Muscle layer of colon (tissue), 2 donors: Measurements from ENCODE around the gene CTSW.

Experiments
- H3K27ac ChIP-seq: one replicate; pipeline ENCODE4 v1.7.0; 2013; ENCODE audit warnings: low read depth, mild to moderate bottlenecking, low read length, moderate library complexity
- H3K27me3 ChIP-seq, 2 donors: one replicate each; pipeline ENCODE4 v1.7.0; 2013; ENCODE audit warnings: low read length in 2 of 2, mild to moderate bottlenecking in 2 of 2; ENCODE audit not compliant: insufficient read depth in 2 of 2, control insufficient read depth in 1 of 2
- H3K36me3 ChIP-seq: one replicate; pipeline ENCODE4 v1.7.0; 2013; ENCODE audit warnings: mild to moderate bottlenecking, low read length; ENCODE audit not compliant: insufficient read depth
- H3K4me1 ChIP-seq: one replicate; pipeline ENCODE4 v1.7.0; 2013; ENCODE audit warnings: mild to moderate bottlenecking, low read length; ENCODE audit not compliant: insufficient read depth
- H3K4me3 ChIP-seq, 2 donors: one replicate each; pipeline ENCODE4 v1.7.0; 2013; ENCODE audit warnings: low read length in 2 of 2, low read depth in 1 of 2, mild to moderate bottlenecking in 1 of 2, moderate library complexity in 1 of 2
- H3K9ac ChIP-seq: one replicate; pipeline ENCODE4 v1.7.0; 2013; ENCODE audit warnings: low read length
- H3K9me3 ChIP-seq: one replicate; pipeline ENCODE4 v1.7.0; 2013; ENCODE audit warnings: mild to moderate bottlenecking, low read length
- donor health status: abdominal sarcoma.
- donor health status: Adenocarcinoma of cecum.

Gene CTSW

DNA sequence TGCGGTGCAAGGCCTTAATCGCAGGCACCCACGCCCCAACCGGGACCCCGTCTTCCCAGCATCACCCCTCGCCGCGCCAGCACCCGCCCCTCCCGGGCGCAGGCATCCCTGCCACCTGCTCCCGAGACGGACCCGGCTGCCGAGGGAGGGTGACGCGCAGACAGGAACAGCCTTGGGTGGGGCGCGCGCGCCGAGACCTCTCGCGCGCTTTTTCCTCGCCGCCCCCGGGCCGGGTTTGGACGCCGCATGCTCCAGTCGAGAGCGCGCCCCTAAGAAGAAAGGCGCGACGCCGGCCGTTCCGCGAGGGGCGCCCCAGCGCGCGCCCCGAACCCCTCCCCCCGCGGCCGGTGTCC is 22.2 kb upstream of the CTSW start:
- Histone ChIP-seq H3K4me3 (peak overlapping the region; percentile 68 to 89), H3K27ac (peak overlapping the region; percentile 96), H3K9me3 (no peaks in the 10 kb centered on the region), H3K27me3 (no peaks in the 10 kb centered on the region), H3K36me3 (peaks cover 45% of the 10 kb centered on the region), H3K4me1 (peaks cover 39% of the 10 kb centered on the region), H3K9ac (peak overlapping the region; percentile 79)

DNA sequence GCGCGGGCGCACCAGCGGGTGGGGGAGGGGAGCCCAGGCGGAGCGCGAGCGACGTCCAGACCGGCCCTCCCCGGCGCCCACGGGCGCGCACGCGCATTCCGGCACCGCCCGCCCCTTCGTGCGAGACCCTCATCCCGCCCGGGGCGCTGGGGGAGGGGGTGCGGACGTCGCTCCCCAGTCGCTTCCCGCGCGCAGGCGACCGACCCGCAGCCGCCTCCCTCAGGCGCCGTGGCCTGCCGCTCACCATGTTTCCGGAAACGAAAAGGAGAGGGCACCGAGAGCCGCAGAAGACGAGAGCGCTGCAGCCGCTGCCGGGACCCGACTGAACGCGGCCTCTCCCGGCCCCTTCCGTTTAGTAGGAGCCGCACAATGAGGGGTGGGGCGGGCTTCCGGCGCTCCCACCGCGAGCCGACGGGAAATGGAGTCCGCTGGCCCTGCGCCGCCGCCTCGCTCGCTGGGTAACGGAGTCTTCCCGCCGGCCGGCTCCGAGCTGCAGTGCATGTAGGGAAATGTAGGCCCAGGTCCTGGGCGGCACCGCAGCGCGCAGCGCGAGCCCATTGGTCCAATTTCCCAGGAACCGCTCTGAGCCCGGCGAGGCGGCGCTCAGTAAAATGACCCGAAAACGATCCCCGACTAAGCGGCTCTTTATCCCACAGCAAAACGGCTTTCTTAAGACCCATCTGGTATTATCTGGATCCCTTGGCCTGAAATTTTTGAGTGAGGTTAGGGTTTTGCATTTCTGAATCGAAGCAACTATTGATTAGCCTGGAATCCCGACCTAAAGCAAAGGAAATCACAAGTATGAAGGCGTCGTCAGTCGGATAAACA is 21.6 kb upstream of the CTSW start, which contains the start of gene CFL1:
CFL1 (minus strand) TSS at position 328 of the 828 bp plus-strand sequence; CDS start at position 247, 81 bp downstream.
- Histone ChIP-seq H3K9ac (peak within 1 kb of the TSS; percentile 79), H3K4me1 (peaks cover 45% of the 10 kb centered on the region), H3K4me3 (peak within 1 kb of the TSS; percentile 68 to 89), H3K36me3 (peaks cover 47% of the 10 kb centered on the region), H3K27ac (peak within 1 kb of the TSS; percentile 99), H3K27me3 (no peaks in the 10 kb centered on the region), H3K9me3 (no peaks in the 10 kb centered on the region)

DNA sequence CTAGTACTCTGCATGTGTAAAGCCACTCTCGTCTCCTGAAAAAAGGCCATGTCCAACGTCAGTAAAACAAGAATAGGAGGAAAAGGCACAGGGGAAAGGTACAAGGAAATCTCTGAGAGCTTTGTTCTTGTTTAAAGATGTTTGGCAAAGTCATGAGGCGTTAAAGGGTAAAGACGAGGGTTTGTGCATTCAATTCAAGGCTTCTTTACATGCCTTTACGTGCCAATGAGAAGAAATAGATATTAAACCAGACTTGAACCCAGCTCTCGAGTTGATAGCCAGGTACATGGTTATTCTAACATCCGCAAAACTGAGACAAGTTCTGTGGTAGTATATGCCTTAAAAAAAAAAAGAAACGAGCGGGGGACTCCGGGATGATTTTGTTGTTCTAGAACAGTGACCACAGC is 21.0 kb upstream of the CTSW start:
- Histone ChIP-seq H3K9me3 (no peaks in the 10 kb centered on the region), H3K36me3 (peaks cover 47% of the 10 kb centered on the region)

GRCh38 chr11:65859095-65859811 is 20.4 kb upstream of the CTSW start:
- Histone ChIP-seq H3K27ac (peak overlapping the region; percentile 99), H3K27me3 (no peaks in the 10 kb centered on the region), H3K4me3 (peak overlapping the region; percentile 68 to 71), H3K9ac (peak overlapping the region; percentile 93), H3K36me3 (peaks cover 47% of the 10 kb centered on the region), H3K4me1 (peaks cover 51% of the 10 kb centered on the region), H3K9me3 (no peaks in the 10 kb centered on the region)

More for the DNA sequence above, 21.0 kb upstream of the CTSW start:
- H3K4me3 ChIP-seq: peak overlapping the region; percentile 41 to 68
- H3K27ac ChIP-seq: peak overlapping the region; percentile 99
- H3K4me1 ChIP-seq: peaks cover 48% of the 10 kb centered on the region
- peak overlapping the region; percentile 58 for H3K9ac ChIP-seq
- H3K27me3 ChIP-seq: no peaks in the 10 kb centered on the region

DNA sequence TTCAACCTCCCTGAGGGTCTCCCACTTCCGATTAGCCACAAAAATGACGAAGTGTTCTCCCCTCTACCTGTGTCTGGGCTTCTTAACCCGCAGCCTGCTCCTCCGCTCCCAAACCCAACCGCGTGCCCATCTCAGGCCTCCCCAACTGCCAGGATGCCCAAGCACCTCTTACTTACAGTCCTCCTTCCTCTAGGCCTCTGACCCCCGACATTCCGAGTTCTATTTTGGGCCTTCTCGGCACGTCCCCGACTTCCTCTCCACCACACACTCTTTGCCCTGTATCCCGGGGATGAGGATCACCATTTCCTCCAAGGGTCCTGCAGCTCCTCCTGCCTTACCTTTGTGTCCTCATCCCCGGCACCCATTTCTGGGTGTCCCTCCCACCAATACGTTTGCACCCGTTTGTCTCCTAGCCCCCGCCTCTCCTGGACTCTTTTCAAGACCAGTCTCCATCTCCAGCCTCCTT is 19.8 kb upstream of the CTSW start:
- H3K9me3 ChIP-seq: no peaks in the 10 kb centered on the region
- peaks cover 45% of the 10 kb centered on the region for H3K4me1 ChIP-seq
- peak overlapping the region; percentile 68 to 71 for H3K4me3 ChIP-seq
- peak overlapping the region; percentile 93 for H3K9ac ChIP-seq
- peaks cover 47% of the 10 kb centered on the region for H3K36me3 ChIP-seq
- H3K27ac ChIP-seq: peak overlapping the region; percentile 99
- H3K27me3 ChIP-seq: no peaks in the 10 kb centered on the region

DNA sequence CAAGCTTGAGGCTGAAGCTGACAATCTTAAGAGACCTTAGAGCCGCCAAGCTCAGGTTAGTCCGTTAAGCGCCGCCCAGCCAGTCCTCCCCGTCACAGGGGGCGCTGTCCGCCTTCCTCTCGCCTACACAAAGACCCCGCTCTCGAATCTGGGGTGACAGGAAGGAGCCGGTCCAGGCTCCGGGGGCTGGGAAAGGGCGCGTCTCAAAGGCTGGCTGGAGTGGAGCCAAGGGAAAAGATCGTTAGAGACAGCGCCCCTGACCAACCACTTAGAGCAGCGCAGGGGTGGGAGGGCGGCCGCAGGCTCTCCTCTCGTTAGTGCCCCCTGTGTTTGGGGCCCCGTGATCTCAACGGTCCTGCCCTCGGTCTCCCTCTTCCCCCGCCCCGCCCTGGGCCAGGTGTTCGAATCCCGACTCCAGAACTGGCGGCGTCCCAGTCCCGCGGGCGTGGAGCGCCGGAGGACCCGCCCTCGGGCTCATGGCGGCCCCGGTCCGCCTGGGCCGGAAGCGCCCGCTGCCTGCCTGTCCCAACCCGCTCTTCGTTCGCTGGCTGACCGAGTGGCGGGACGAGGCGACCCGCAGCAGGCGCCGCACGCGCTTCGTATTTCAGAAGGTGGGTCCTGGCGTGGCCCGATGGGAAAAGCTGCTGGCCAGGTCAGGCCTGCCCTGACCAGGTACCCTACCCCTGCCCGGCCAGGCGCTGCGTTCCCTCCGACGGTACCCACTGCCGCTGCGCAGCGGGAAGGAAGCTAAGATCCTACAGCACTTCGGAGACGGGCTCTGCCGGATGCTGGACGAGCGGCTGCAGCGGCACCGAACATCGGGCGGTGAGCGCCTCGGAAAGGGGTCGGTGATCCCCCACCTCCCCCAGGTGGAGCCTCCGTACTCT is 19.1 kb upstream of the CTSW start, which contains the start of gene MUS81:
MUS81 (plus strand) TSS at position 156 of the 887 bp plus-strand sequence; CDS start at position 477, 321 bp downstream.
- Histone ChIP-seq H3K27ac (peak within 1 kb of the TSS; percentile 99), H3K36me3 (peaks cover 47% of the 10 kb centered on the region), H3K9ac (peak within 1 kb of the TSS; percentile 93)

DNA sequence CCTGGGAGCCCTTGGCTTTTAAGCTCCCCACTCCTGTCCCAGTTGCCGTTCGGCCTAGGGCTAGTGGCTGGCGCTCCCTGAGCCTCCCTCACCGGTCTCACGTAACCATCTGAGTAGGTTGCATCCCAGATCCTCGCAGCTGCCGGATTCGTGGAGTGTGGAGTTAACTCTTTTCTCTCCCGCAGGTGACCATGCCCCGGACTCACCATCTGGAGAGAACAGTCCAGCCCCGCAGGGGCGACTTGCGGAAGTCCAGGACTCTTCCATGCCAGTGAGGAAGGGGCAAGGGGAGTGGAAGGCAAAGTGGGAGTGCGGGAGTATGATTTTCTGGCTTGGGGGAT is 18.5 kb upstream of the CTSW start:
- Histone ChIP-seq H3K4me1 (peaks cover 36% of the 10 kb centered on the region), H3K9ac (peak overlapping the region; percentile 93), H3K27me3 (no peaks in the 10 kb centered on the region), H3K4me3 (peak overlapping the region; percentile 68 to 71), H3K9me3 (no peaks in the 10 kb centered on the region), H3K27ac (peak overlapping the region; percentile 99), H3K36me3 (peaks cover 47% of the 10 kb centered on the region)

More for the DNA sequence above, 19.1 kb upstream of the CTSW start, which contains the start of gene MUS81:
- H3K4me3 ChIP-seq: peak within 1 kb of the TSS; percentile 68 to 71
- no peaks in the 10 kb centered on the region for H3K27me3 ChIP-seq
- H3K4me1 ChIP-seq: peaks cover 42% of the 10 kb centered on the region
- no peaks in the 10 kb centered on the region for H3K9me3 ChIP-seq

GRCh38 chr11:65861533-65862183 is 18.0 kb upstream of the CTSW start:
- Histone ChIP-seq H3K27ac (peak overlapping the region; percentile 99), H3K4me3 (peak overlapping the region; percentile 68 to 71), H3K4me1 (peaks cover 31% of the 10 kb centered on the region), H3K9me3 (no peaks in the 10 kb centered on the region), H3K27me3 (no peaks in the 10 kb centered on the region), H3K36me3 (peaks cover 49% of the 10 kb centered on the region), H3K9ac (peak overlapping the region; percentile 93)

GRCh38 chr11:65862191-65862735 is 17.4 kb upstream of the CTSW start:
- H3K9ac ChIP-seq: no peak overlapping the region
- H3K27ac ChIP-seq: peak overlapping the region; percentile 99
- peak overlapping the region in 1 of 2 donors; percentile 68 for H3K4me3 ChIP-seq
- no peaks in the 10 kb centered on the region for H3K9me3 ChIP-seq
- no peaks in the 10 kb centered on the region for H3K27me3 ChIP-seq
- peaks cover 31% of the 10 kb centered on the region for H3K4me1 ChIP-seq
- peaks cover 55% of the 10 kb centered on the region for H3K36me3 ChIP-seq
